Ascending aorta (tissue), 2 donors: Measurements from ENCODE around the gene PACRG. TPM values are rescaled to one million over a fixed set of nuclear protein-coding genes. Genes with fewer than 3 reads are reported as not detected.
A peak's percentile ranks its signal among the peaks of the same experiment; 100 is the strongest.

ENCODE experiments used
- DNase-seq, 2 donors: peaks; one replicate each; pipeline ENCODE4 v3.0.0-alpha.2; 2019; ENCODE audit warnings: low spot score in 2 of 2
- H3K27ac ChIP-seq, 2 donors: fragments of 200-600 bp; sonication (generic); one replicate each; pipeline ENCODE4 v1.5.1; 2016 to 2017; ENCODE audit warnings: mild to moderate bottlenecking in 1 of 2
- H3K27me3 ChIP-seq: fragments of 200-600 bp; sonication (generic); one replicate; pipeline ENCODE4 v1.5.1; 2017
- H3K36me3 ChIP-seq, 2 donors: fragments of 200-600 bp; sonication (generic); one replicate each; pipeline ENCODE4 v1.5.1; 2016
- H3K4me1 ChIP-seq, 2 donors: fragments of 200-600 bp; sonication (generic); one replicate each; pipeline ENCODE4 v1.5.1; 2016 to 2017; ENCODE audit warnings: mild to moderate bottlenecking in 1 of 2
- H3K4me3 ChIP-seq, 2 donors: fragments of 200-600 bp; sonication (generic); one replicate each; pipeline ENCODE4 v1.5.1; 2016 to 2017; ENCODE audit warnings: mild to moderate bottlenecking in 1 of 2
- H3K9me3 ChIP-seq, 2 donors: fragments of 200-600 bp; sonication (generic); one replicate each; pipeline ENCODE4 v1.5.1; 2016
- intact Hi-C: fragments of 100-400 bp; cut with DNase I; formaldehyde crosslinking; loops from one replicate; pipeline ENCODE4 v1.15.1; 2023
- total RNA-seq: library from RNA; depleted of rRNA; stranded (reverse); fragments of >200 nt; gene quantifications from one replicate; pipeline ENCODE4 v1.1.0, GENCODE V29; 2016
- TF ChIP-seq, protein P1 (sequence below), 3 experiments: fragments of 200-600 bp in 2 of 3; fragments of 450-650 bp in 1 of 3; sonication (generic) in 2 of 3; IDR thresholded peaks; one replicate each; pipeline ENCODE4 v1.5.1; 2016 to 2019; ENCODE audit warnings: antibody characterized with exemption in 3 of 3, mild to moderate bottlenecking in 1 of 3, moderate library complexity in 1 of 3

PACRG gene
- total RNA-seq, 1 donor from 2014 or later: not detected

DNA sequence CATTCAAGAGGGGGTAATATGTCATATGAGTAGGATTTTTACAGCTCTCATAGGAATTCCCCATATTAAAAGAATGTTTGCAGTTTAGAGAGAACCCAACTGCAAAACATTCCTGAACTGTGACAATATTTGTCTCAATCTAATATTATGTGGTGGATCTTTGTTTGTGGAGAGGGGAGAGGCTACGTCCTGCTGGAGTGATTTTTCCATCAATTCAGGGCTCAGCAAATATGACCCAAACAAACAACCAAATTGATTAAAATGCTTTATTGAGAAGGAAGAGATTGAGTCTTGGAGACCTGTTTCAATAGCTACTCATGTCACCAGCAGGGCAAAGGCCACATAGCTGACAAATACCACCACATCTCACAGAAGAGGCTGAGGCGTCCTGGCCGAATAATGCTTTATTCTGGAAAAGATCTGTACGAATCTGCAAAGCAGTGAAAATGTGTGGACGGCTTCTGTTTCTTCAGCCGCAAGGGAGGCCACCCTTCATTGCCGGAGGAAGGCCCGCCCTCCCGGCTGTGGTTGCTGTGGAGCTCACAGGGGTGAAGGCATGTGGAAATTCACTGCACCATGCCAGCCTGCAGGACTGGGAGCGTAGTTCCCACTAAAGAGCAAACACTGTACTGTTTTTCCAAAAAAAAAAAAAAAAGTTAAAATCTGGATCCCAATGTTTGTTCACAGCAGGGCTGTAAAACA, 597.1 kb downstream of the PACRG start:
- peak in 1 of 2 donors; percentile 71 for DNase-seq
- no peaks in the 10 kb centered on the region for H3K27me3 ChIP-seq
- TF ChIP-seq, protein P1, sequence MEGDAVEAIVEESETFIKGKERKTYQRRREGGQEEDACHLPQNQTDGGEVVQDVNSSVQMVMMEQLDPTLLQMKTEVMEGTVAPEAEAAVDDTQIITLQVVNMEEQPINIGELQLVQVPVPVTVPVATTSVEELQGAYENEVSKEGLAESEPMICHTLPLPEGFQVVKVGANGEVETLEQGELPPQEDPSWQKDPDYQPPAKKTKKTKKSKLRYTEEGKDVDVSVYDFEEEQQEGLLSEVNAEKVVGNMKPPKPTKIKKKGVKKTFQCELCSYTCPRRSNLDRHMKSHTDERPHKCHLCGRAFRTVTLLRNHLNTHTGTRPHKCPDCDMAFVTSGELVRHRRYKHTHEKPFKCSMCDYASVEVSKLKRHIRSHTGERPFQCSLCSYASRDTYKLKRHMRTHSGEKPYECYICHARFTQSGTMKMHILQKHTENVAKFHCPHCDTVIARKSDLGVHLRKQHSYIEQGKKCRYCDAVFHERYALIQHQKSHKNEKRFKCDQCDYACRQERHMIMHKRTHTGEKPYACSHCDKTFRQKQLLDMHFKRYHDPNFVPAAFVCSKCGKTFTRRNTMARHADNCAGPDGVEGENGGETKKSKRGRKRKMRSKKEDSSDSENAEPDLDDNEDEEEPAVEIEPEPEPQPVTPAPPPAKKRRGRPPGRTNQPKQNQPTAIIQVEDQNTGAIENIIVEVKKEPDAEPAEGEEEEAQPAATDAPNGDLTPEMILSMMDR (IDR thresholded peaks at IDR 0.05): no peak
- no peaks in the 10 kb centered on the region for H3K9me3 ChIP-seq
- intact Hi-C loops: no loop called here
- H3K36me3 ChIP-seq: no peaks in the 10 kb centered on the region
- H3K4me1 ChIP-seq: peaks cover 0 to 3% of the 10 kb centered on the region in 2 donors
- H3K4me3 ChIP-seq: no peak overlapping the region
- H3K27ac ChIP-seq: no peak overlapping the region

DNA sequence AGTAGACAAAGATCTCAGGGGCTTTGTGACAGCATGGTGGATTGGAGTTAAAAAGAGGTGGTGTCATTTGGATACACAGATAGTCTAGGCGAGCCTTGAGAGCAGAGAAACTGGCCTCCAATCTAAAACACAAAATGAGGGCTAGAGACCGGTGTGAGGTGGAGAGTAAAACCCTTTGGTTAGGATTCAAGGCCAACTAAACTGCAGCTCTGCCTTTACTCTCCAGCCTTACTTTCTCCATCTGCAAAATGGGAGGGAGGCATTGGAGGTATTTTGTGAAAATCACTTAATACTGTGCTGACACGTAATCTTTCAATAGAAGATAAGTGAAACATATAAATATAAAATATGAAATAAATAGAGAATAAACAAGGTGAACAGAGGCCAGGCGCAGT, 597.6 kb downstream of the PACRG start:
- no peak for DNase-seq
- intact Hi-C loops: no loop called here
- TF ChIP-seq, protein P1 (IDR thresholded peaks at IDR 0.05): no peak
- Histone ChIP-seq H3K27me3 (no peaks in the 10 kb centered on the region), H3K9me3 (no peaks in the 10 kb centered on the region), H3K4me1 (peaks cover 0 to 3% of the 10 kb centered on the region in 2 donors), H3K4me3 (no peak overlapping the region), H3K36me3 (no peaks in the 10 kb centered on the region), H3K27ac (no peak overlapping the region)

DNA sequence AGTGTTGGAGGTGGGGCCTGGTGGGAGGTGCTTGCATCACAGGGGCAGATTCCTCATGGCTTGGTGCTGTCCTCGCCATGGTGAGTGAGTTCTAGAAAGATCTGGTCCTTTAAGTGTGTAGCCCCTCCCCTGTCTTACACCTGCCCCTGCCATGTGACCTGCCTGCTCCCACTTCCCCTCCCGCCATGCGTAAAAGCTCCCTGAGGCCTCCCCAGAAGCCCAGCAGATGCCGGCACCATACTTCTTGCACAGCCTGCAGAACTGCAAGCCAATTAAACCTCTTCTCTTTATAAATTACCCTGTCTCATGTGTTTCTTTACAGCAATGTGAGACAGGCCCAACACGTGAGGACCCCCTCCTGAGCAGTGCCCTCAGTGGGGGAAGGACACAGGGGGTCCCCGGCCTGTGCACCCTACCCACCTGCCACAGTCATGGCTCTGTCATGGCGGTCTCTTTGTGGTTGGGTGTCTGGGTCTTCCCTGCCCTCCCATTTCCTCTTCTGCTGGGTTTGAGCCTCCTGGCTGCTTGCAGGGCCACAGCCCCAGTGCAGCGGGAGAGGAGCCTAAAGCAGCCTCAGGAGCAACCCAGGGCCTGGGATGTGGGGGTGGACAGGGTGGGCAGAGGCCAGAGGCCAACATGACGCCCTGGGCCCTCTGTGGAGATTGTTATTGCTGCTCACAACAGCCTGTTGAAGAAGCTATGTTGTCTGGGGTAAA, 599.5 kb downstream of the PACRG start:
- Histone ChIP-seq H3K27ac (no peak overlapping the region), H3K4me3 (no peak overlapping the region), H3K9me3 (no peaks in the 10 kb centered on the region), H3K4me1 (peaks cover 0 to 3% of the 10 kb centered on the region in 2 donors), H3K27me3 (no peaks in the 10 kb centered on the region), H3K36me3 (no peaks in the 10 kb centered on the region)
- TF ChIP-seq, protein P1 (IDR thresholded peaks at IDR 0.05): no peak
- peak in 1 of 2 donors; percentile 41 for DNase-seq
- intact Hi-C loops: no loop called here

GRCh38 chr6:163327921-163328320, 600.1 kb downstream of the PACRG start:
- intact Hi-C loops: no loop called here
- Histone ChIP-seq H3K27ac (no peak overlapping the region), H3K27me3 (no peaks in the 10 kb centered on the region), H3K4me1 (peaks cover 0 to 3% of the 10 kb centered on the region in 2 donors), H3K4me3 (no peak overlapping the region), H3K36me3 (no peaks in the 10 kb centered on the region), H3K9me3 (no peaks in the 10 kb centered on the region)
- peak in 1 of 2 donors; percentile 35 for DNase-seq
- TF ChIP-seq, protein P1 (IDR thresholded peaks at IDR 0.05): no peak

GRCh38 chr6:163328411-163328810, 600.6 kb downstream of the PACRG start:
- no peak overlapping the region for H3K4me3 ChIP-seq
- H3K27ac ChIP-seq: no peak overlapping the region
- intact Hi-C loops: no loop called here

More at GRCh38 chr6:163328411-163328810, 600.6 kb downstream of the PACRG start:
- H3K36me3 ChIP-seq: no peaks in the 10 kb centered on the region
- H3K27me3 ChIP-seq: no peaks in the 10 kb centered on the region
- peak in 1 of 2 donors; percentile 31 for DNase-seq
- no peaks in the 10 kb centered on the region for H3K9me3 ChIP-seq
- peaks cover 0 to 3% of the 10 kb centered on the region in 2 donors for H3K4me1 ChIP-seq
- TF ChIP-seq, protein P1 (IDR thresholded peaks at IDR 0.05): no peak
